K562 (cell line): ENCODE measurements around the gene EQTN. TPM values are rescaled to one million over a fixed set of nuclear protein-coding genes. Genes with fewer than 3 reads are reported as not detected.
A peak's percentile ranks its signal among the peaks of the same experiment; 100 is the strongest.

ENCODE experiments used
- CHD7 ChIP-seq: fragments of 200-600 bp; sonication (generic); IDR thresholded peaks from one replicate; pipeline ENCODE4 v1.6.1; 2012; ENCODE audit warnings: mild to moderate bottlenecking, low read depth, low read length, inconsistent platforms
- FOXJ2 ChIP-seq: fragments of 200-800 bp; sonication (Bioruptor generic); IDR thresholded peaks from 2 replicates; pipeline ENCODE4 v1.6.1; 2016; ENCODE audit warnings: missing genetic modification characterization, missing compliant biosample characterization
- PHF21A ChIP-seq: fragments of 450-650 bp; IDR thresholded peaks from 2 replicates; pipeline ENCODE4 v1.6.1; 2017; ENCODE audit warnings: low read depth, borderline replicate concordance
- PHTF2 ChIP-seq: fragments of 250-450 bp; sonication (Bioruptor Pico); IDR thresholded peaks from 2 replicates; pipeline ENCODE4 v1.5.0; 2021; ENCODE audit warnings: mild to moderate bottlenecking
- RNF219 ChIP-seq: fragments of 250-450 bp; sonication (Bioruptor Pico); IDR thresholded peaks from 2 replicates; pipeline ENCODE4 v1.5.0; 2022; ENCODE audit warnings: mild to moderate bottlenecking
- STAT6 ChIP-seq: sonication (generic); formaldehyde crosslinking; IDR thresholded peaks from 2 replicates; pipeline ENCODE4 v1.8.1; 2023; ENCODE audit warnings: mild to moderate bottlenecking, missing genetic modification reagents
- polyA plus RNA-seq, 8 experiments: library from polyadenylated mRNA; depleted of rRNA in 4 of 8; stranded (reverse) in 5 of 8; unstranded in 3 of 8; fragments of >200 nt; fragmentation: Nextera tagmentation in 2 of 8; fragmentation: Illumina TruSeq in 1 of 8; extraction: Ambion mirVana in 2 of 8; extraction: Trizol in 1 of 8; gene quantifications; 2 replicates each; pipeline versions ENCODE4 v1.2.1 to v1.2.3, GENCODE V29; 2011 to 2014; ENCODE audit warnings: inconsistent platforms in 1 of 8, missing spikeins in 1 of 8
- total RNA-seq, 7 experiments: library from RNA; depleted of rRNA in 6 of 7; stranded (reverse); fragments of >200 nt in 6 of 7; fragmentation: Illumina TruSeq in 2 of 7; extraction: Trizol in 2 of 7; gene quantifications; 2 replicates each; pipeline versions ENCODE4 v1.2.1 to v1.2.3, GENCODE V29; 2011 to 2021; ENCODE audit warnings: low replicate concordance in 1 of 7
- TF ChIP-seq, protein P1 (sequence below), 2 experiments: fragments of 450-650 bp in 1 of 2; sonication (generic) in 1 of 2; formaldehyde crosslinking in 1 of 2; IDR thresholded peaks in 1 of 2; conservative IDR thresholded peaks in 1 of 2; 2 replicates each; pipeline versions ENCODE4 v1.6.1 to v1.8.1; 2016 to 2023; ENCODE audit warnings: mild to moderate bottlenecking in 2 of 2, moderate library complexity in 2 of 2, inconsistent platforms in 1 of 2, missing genetic modification reagents in 1 of 2

The EQTN gene
- total and polyA plus RNA-seq, 9 of the 15 experiments (the other 6 are each of a cell fraction or from before 2014, with no cell fraction given): 0.15 to 0.33 (median 0.18) TPM; not detected in 4

GRCh38 chr9:27303219-27303618 lies 6.3 kb upstream of the EQTN start (continued):
- TF ChIP-seq CHD7 (no peak), FOXJ2 (tag) (no peak), PHTF2 (CRISPR knock-in tag) (no peak), PHF21A (no peak), STAT6 (CRISPR knock-in tag) (no peak), RNF219 (CRISPR knock-in tag) (no peak)
- TF ChIP-seq, protein P1, sequence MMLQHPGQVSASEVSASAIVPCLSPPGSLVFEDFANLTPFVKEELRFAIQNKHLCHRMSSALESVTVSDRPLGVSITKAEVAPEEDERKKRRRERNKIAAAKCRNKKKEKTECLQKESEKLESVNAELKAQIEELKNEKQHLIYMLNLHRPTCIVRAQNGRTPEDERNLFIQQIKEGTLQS (IDR thresholded peaks at IDR 0.05): peak; percentile 74
- TF ChIP-seq, protein P1 (CRISPR knock-in tag; conservative IDR thresholded peaks at IDR 0.05): no peak
